IPS DF 6.9 (cell line): ENCODE results near the gene ITGB3BP.
"Not testable (repeated sequence)": the region's sequence is repeated elsewhere in the genome, so short reads cannot be mapped to it uniquely, and the experiment has no call there.

Experiments
- DNase-seq: peaks from one replicate; pipeline ENCODE4 v3.0.0-alpha.2; 2013; ENCODE audit warnings: low read depth, low spot score
- H3K27ac ChIP-seq: one replicate; pipeline ENCODE4 v1.5.1; 2013; ENCODE audit warnings: low read length, control low read depth
- H3K27me3 ChIP-seq: 2 replicates; pipeline ENCODE4 v1.6.1; 2013; ENCODE audit warnings: mild to moderate bottlenecking, low read length; ENCODE audit not compliant: control insufficient read depth, insufficient read depth
- H3K36me3 ChIP-seq: 2 replicates; pipeline ENCODE4 v1.6.1; 2013; ENCODE audit warnings: low read length; ENCODE audit not compliant: control insufficient read depth, insufficient read depth
- H3K4me1 ChIP-seq: 2 replicates; pipeline ENCODE4 v1.6.1; 2013; ENCODE audit warnings: low read length; ENCODE audit not compliant: control insufficient read depth, insufficient read depth
- H3K4me3 ChIP-seq: 2 replicates; pipeline ENCODE4 v1.5.1; 2013; ENCODE audit warnings: mild to moderate bottlenecking, low read length
- H3K9me3 ChIP-seq: 2 replicates; pipeline ENCODE4 v1.6.1; 2013; ENCODE audit warnings: low read length, inconsistent platforms; ENCODE audit not compliant: control insufficient read depth, insufficient read depth
- WGBS: extraction: QIAGEN DNeasy Blood & Tissue Kit; methylation state at CpG from one replicate; pipeline ENCODE4 v1.1.7; 2013; ENCODE audit warnings: mixed read lengths, missing lambda C conversion rate; ENCODE audit not compliant: insufficient read length, insufficient coverage; 5-methylcytosine and 5-hydroxymethylcytosine counted together

Gene ITGB3BP

DNA sequence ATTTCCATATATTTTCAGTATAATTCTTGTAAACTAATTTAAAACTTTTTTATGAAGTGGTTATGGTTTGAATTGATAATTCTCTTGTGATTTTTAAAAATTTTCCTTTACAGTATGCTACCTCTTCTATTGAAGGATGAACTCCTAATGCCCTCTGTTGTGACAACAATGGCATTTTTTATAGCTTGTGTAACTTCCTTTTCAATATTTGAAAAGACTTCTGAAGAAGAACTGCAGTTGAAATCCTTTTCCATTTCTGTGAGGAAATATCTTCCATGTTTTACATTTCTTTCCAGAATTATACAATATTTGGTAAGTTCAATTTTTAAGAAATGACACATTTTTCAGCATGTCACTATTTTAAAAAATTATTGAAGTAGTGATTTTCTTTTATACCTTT, 94.2 kb downstream of the ITGB3BP start:
- no peaks in the 10 kb centered on the region for H3K9me3 ChIP-seq
- H3K27ac ChIP-seq = no peak overlapping the region
- no peaks in the 10 kb centered on the region for H3K27me3 ChIP-seq
- DNase-seq = no peak
- no peak overlapping the region for H3K4me3 ChIP-seq
- no peaks in the 10 kb centered on the region; the same call in 1 of the 2 replicates for H3K36me3 ChIP-seq
- no peaks in the 10 kb centered on the region for H3K4me1 ChIP-seq

DNA sequence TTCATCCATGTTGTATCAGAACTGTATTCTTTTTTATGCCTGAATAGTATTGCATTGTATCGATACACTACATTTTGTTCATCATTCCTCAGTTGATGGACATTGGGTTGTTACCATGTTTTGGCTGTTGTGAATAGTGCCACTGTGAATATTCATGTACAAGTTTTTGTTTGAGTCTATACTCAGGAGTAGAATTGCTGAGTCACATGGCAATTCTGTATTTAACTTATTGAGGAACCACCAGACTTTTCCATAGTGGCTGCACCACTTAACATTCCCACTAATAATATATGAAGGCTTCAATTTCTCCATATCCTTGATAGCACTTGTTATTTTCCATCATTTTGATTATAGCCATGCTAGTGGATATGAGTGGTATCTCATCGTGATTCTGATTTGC, 99.4 kb downstream of the ITGB3BP start:
- H3K4me3 ChIP-seq = no peak overlapping the region
- no CpG with 5 or more reads among the region's 2 CpGs for WGBS
- H3K27me3 ChIP-seq = no peaks in the 10 kb centered on the region
- no peaks in the 10 kb centered on the region for H3K36me3 ChIP-seq
- no peaks in the 10 kb centered on the region for H3K4me1 ChIP-seq
- no peaks in the 10 kb centered on the region for H3K9me3 ChIP-seq
- H3K27ac ChIP-seq = no peak overlapping the region
- no peak for DNase-seq

DNA sequence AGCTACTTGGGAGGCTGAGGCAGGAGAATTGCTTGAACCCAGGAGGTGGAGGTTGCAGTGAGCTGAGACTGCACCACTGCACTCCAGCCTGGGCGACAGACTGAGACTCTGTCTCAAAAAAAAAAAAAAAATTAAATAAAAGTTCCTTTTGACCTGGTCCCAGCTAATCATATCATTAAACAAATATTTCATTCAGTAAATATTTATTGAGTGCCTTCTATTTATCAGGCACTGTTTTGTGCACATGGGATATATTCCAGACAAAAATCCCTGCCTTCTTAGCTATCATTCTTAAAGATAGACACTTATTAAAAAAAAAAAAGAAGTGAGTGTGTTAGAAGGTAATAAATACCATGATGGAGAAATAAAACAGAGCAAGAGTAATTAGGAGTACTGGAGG, 102.3 kb downstream of the ITGB3BP start:
- H3K9me3 ChIP-seq, H3K4me3 ChIP-seq, DNase-seq, H3K4me1 ChIP-seq, H3K27ac ChIP-seq, H3K36me3 ChIP-seq, H3K27me3 ChIP-seq: not testable (repeated sequence)
- WGBS = no CpG with 5 or more reads among the region's 1 CpG

DNA sequence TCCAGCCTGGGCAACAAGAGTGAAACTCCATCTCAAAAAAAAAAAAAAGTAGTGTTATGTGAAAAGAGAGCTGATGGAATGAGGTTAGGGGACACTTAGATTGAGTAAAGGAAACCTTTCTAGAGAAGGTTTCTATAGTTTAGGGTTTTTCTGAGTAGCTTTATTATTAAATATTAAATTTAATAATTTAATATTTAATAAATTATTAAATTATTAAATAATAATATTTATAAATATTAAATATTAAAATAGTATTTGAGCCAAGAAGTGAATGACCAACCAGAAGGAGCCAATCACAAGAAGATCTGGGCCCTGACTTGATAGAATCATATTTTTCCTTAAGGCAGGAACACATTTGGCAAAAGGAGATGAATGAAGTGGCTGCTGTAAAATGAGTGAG, 104.9 kb downstream of the ITGB3BP start:
- no peak for DNase-seq
- H3K27ac ChIP-seq = no peak overlapping the region
- no peaks in the 10 kb centered on the region for H3K4me1 ChIP-seq
- no peaks in the 10 kb centered on the region for H3K27me3 ChIP-seq
- no peak overlapping the region for H3K4me3 ChIP-seq
- no peaks in the 10 kb centered on the region for H3K9me3 ChIP-seq
- no peaks in the 10 kb centered on the region for H3K36me3 ChIP-seq

DNA sequence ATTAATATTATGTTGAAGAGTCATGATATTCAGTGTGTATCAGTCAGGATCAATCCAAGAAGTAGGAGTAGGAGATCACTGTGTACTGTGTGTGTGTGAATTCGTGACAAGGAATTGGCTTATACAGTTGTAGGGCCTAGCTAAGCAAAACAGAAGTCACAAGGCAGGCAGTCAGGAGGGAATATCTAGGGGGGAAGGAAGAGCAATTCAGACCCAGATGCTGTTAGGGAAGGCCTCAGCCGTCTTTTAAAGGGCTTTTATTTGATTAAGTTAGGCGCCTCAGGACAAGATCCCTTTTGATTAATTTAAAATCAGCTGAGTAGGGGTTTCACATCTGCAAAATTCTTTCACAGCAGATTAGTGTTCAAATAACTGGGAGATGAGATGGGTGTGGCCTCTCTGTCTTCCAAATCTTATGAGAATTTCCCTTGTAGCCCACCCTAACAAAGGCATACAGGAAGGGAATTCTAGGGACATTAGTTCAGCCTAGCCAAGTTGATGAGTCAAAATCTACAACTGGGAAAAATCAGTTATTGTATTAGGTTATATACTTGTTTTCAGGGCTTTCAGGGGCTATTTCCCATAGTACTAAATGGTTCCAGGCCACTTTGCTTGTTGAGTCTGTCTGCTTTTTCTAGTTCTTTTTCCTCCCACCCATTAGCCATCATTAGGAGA, 108.2 kb downstream of the ITGB3BP start:
- H3K9me3 ChIP-seq = no peaks in the 10 kb centered on the region
- no peak for DNase-seq
- H3K27me3 ChIP-seq = no peaks in the 10 kb centered on the region
- H3K4me3 ChIP-seq = no peak overlapping the region
- no peaks in the 10 kb centered on the region; the same call in 1 of the 2 replicates for H3K36me3 ChIP-seq
- H3K27ac ChIP-seq = no peak overlapping the region
- H3K4me1 ChIP-seq = no peaks in the 10 kb centered on the region
- no CpG with 5 or more reads among the region's 3 CpGs for WGBS

DNA sequence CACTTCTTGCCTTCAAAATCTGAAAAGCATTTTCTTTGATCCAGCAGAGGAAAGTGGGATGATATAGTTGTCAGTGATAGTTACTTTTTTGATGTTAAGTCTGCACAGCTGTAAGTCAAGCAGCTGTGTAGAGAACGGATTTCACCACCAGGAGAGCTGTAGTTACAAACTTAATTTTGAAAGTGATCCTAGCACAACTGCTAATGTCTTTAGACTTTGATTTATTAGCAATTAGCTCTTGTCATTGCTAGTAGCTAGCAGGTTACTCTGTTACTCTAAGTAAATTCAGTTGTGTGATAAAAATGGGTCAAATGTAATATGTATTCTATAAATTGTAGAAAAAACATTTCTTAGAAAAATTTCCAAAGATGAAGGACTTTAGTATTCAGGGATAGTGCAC, 109.6 kb downstream of the ITGB3BP start:
- no CpG with 5 or more reads among the region's 1 CpG for WGBS
- no peaks in the 10 kb centered on the region for H3K27me3 ChIP-seq
- no peaks in the 10 kb centered on the region for H3K9me3 ChIP-seq
- no peak overlapping the region for H3K4me3 ChIP-seq
- no peak for DNase-seq
- H3K36me3 ChIP-seq = no peaks in the 10 kb centered on the region; the same call in 1 of the 2 replicates
- H3K4me1 ChIP-seq = no peaks in the 10 kb centered on the region
- H3K27ac ChIP-seq = no peak overlapping the region

DNA sequence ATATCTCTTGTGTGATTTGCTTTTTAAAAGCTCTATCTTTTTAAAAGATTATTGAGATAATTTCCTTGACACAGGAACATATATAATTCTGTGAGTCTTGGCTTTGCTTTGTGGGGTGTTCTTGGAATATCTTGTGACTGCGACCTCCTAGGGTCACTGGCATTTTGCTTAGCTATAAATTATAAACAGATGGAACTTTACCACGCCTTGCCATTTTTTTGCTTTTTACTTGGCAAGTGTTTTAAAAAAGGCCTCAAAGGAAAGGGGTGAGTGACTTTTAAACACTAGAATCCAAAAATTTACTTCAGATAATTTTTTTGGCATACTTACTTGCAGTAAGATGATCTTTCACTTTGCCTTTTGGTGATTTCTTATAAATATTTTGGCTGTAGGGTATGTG, 112.0 kb downstream of the ITGB3BP start:
- Histone ChIP-seq H3K4me3 (no peak overlapping the region), H3K27ac (no peak overlapping the region), H3K36me3 (no peaks in the 10 kb centered on the region; the same call in 1 of the 2 replicates), H3K4me1 (no peaks in the 10 kb centered on the region), H3K27me3 (no peaks in the 10 kb centered on the region), H3K9me3 (no peaks in the 10 kb centered on the region)
- WGBS = no CpG with 5 or more reads among the region's 2 CpGs
- DNase-seq = no peak

DNA sequence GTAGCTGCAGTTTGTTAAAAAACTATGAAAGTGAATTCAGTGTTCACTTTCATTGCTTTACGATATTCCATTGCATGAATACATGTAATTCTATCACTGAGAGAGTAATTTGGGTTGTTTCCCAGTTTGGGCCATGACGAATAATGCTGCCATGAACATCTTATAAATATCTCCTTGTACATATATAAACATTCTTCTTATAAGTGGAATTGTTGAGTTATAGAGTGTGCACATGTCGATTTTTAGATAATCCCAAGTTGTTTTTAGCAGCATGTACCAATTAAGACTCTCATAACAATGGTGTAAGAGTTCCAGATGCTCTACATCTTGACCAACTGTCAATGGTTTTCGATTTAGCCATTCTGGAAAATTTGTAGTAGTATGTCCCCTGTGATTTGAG, 114.7 kb downstream of the ITGB3BP start:
- DNase-seq = no peak
- no peaks in the 10 kb centered on the region; the same call in 1 of the 2 replicates for H3K36me3 ChIP-seq
- H3K9me3 ChIP-seq = no peaks in the 10 kb centered on the region
- no CpG with 5 or more reads among the region's 4 CpGs for WGBS
- no peaks in the 10 kb centered on the region for H3K27me3 ChIP-seq
- no peak overlapping the region for H3K4me3 ChIP-seq
- H3K4me1 ChIP-seq = no peaks in the 10 kb centered on the region
- H3K27ac ChIP-seq = no peak overlapping the region

DNA sequence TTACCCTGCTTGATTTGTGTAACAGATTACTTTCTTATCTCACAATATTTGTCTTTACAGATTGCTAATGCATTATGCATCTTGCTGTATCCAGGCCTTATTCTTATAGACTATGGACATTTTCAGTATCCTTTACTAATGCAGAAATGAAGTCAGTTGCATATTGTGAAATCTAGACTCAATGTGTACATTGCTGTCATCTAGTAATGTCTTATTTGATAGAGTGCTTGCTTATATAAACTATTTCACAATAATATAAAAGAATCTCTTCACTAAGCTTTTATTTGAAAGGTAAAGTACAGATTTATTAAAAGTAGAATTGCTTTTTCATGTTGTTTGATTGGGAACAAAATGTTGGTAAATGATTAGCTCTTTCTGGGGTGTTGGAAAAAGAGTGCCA, 116.0 kb downstream of the ITGB3BP start:
- no peak overlapping the region for H3K4me3 ChIP-seq
- no peaks in the 10 kb centered on the region; the same call in 1 of the 2 replicates for H3K36me3 ChIP-seq
- no peak for DNase-seq
- no peak overlapping the region for H3K27ac ChIP-seq
- H3K27me3 ChIP-seq = no peaks in the 10 kb centered on the region
- H3K4me1 ChIP-seq = no peaks in the 10 kb centered on the region
- no peaks in the 10 kb centered on the region for H3K9me3 ChIP-seq

DNA sequence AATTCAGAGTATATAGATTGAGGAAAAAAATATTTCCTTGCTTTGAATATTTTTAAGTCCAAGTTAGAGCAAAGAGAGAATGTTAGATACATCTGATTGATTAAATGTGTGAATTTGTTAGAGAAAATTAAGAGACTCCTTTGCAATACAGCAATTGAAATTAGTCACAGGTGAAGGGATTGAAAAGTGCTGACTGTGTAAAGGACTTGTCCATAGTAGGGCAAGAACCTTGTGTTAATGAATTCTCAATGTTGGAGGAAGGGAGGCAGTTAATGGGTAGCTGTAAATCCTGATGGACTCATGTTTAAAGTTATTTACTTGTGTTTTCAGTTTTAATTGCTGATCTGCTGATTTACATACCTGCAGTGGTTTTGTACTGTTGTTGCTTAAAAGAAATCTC, 117.0 kb downstream of the ITGB3BP start:
- Histone ChIP-seq H3K4me3 (no peak overlapping the region), H3K36me3 (no peaks in the 10 kb centered on the region), H3K4me1 (no peaks in the 10 kb centered on the region), H3K27me3 (no peaks in the 10 kb centered on the region), H3K9me3 (no peaks in the 10 kb centered on the region), H3K27ac (no peak overlapping the region)
- DNase-seq = no peak

DNA sequence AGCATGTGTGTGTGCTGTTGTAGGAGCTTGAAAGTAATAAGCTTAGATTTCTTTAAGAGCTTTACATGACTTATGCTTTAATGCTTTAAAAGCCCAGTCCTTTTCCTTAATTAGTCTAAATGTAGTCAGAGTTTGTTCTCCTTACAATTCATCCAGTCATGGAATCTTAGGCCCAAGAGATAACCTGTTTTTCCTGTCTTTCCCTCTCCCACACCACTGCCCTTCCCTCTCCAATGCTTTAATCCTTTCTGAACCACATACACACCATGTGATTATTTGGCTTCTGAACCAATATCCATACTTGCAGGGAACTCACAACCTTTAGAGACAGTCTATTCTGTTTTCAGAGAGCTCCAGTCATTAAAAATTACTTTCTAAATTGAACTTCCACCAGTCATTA, 118.0 kb downstream of the ITGB3BP start:
- Histone ChIP-seq H3K27me3 (no peaks in the 10 kb centered on the region), H3K9me3 (no peaks in the 10 kb centered on the region), H3K36me3 (no peaks in the 10 kb centered on the region), H3K4me3 (no peak overlapping the region), H3K4me1 (no peaks in the 10 kb centered on the region), H3K27ac (no peak overlapping the region)
- DNase-seq = no peak
